WTC11 (cell line): ENCODE results near the gene SLC44A5. TPM values are rescaled to one million over a fixed set of nuclear protein-coding genes. Genes with fewer than 3 reads are reported as not detected.

ENCODE experiments used
- ATAC-seq: fragments of 200-7000 bp; cut with Tn5 transposase; 2 replicates; pipeline ENCODE4 v1.10.0; 2021; ENCODE audit warnings: mild to moderate bottlenecking, moderate library complexity
- CTCF ChIA-PET: fragments of 300-600 bp; sonication (Branson Sonifier 250); formaldehyde crosslinking; loops from one replicate; lab custom pipeline; 2021; ENCODE audit warnings: antibody characterized with exemption; lab: Charles Lee
- POLR2A ChIA-PET: fragments of 350-600 bp; sonication (Branson Sonifier 250); formaldehyde crosslinking; loops from one replicate; lab custom pipeline; 2021; ENCODE audit warnings: antibody characterized with exemption; lab: Charles Lee
- DNase-seq: peaks from one replicate; pipeline ENCODE4 v3.0.0; 2021; ENCODE audit warnings: low spot score
- H3K27ac Mint-ChIP-seq: 2 replicates; pipeline ENCODE4 v1.8.0; 2021; ENCODE audit warnings: mixed read lengths
- H3K27me3 Mint-ChIP-seq: 2 replicates; pipeline ENCODE4 v1.8.0; 2021; ENCODE audit warnings: low read depth, mild to moderate bottlenecking, moderate library complexity, mixed read lengths
- H3K36me3 Mint-ChIP-seq: 2 replicates; pipeline ENCODE4 v1.8.0; 2021; ENCODE audit warnings: mixed read lengths
- H3K4me1 Mint-ChIP-seq: 2 replicates; pipeline ENCODE4 v1.8.0; 2022; ENCODE audit warnings: mixed read lengths
- H3K4me3 Mint-ChIP-seq: 2 replicates; pipeline ENCODE4 v1.8.0; 2021; ENCODE audit warnings: mild to moderate bottlenecking, moderate library complexity, mixed read lengths
- H3K9me3 Mint-ChIP-seq: 2 replicates; pipeline ENCODE4 v1.8.0; 2021; ENCODE audit warnings: mixed read lengths
- ATF1 ChIP-seq: sonication (generic); formaldehyde crosslinking; IDR thresholded peaks from 2 replicates; pipeline ENCODE4 v1.8.1; 2023; ENCODE audit warnings: mild to moderate bottlenecking, moderate library complexity, missing genetic modification reagents
- ETV6 ChIP-seq: sonication (generic); formaldehyde crosslinking; IDR thresholded peaks from 2 replicates; pipeline ENCODE4 v1.8.1; 2022; ENCODE audit warnings: mild to moderate bottlenecking, missing genetic modification reagents
- FOXP1 ChIP-seq: sonication (generic); formaldehyde crosslinking; IDR thresholded peaks from 2 replicates; pipeline ENCODE4 v1.8.0; 2022; ENCODE audit warnings: missing genetic modification reagents, mild to moderate bottlenecking, moderate library complexity, borderline replicate concordance
- HMGA2 ChIP-seq: fragments of 250-450 bp; sonication (Bioruptor Pico); IDR thresholded peaks from 2 replicates; pipeline ENCODE4 v1.4.0; 2021; ENCODE audit warnings: mild to moderate bottlenecking, moderate library complexity
- IRF2 ChIP-seq: sonication (generic); formaldehyde crosslinking; IDR thresholded peaks from 2 replicates; pipeline ENCODE4 v1.8.0; 2022; ENCODE audit warnings: low read depth, missing genetic modification reagents, borderline replicate concordance
- JUN ChIP-seq: sonication (generic); formaldehyde crosslinking; IDR thresholded peaks from 2 replicates; pipeline ENCODE4 v1.8.0; 2023; ENCODE audit warnings: mild to moderate bottlenecking, missing genetic modification reagents
- SMAD4 ChIP-seq: sonication (generic); formaldehyde crosslinking; IDR thresholded peaks from 2 replicates; pipeline ENCODE4 v1.8.0; 2022; ENCODE audit warnings: mild to moderate bottlenecking, missing genetic modification reagents
- TCF7 ChIP-seq: sonication (generic); formaldehyde crosslinking; IDR thresholded peaks from 2 replicates; pipeline ENCODE4 v1.8.0; 2022; ENCODE audit warnings: mild to moderate bottlenecking, low read depth, missing genetic modification reagents, moderate library complexity
- TP53 ChIP-seq: sonication (generic); formaldehyde crosslinking; IDR thresholded peaks from 2 replicates; pipeline ENCODE4 v1.8.1; 2023; ENCODE audit warnings: mild to moderate bottlenecking, missing genetic modification reagents
- ZNF138 ChIP-seq: sonication (generic); formaldehyde crosslinking; conservative IDR thresholded peaks from 2 replicates; pipeline ENCODE4 v1.8.1; 2022; ENCODE audit warnings: mild to moderate bottlenecking, moderate library complexity, missing genetic modification reagents
- ZNF396 ChIP-seq: fragments of 250-450 bp; sonication (Bioruptor Pico); IDR thresholded peaks from 2 replicates; pipeline ENCODE4 v1.8.0; 2021; ENCODE audit warnings: mild to moderate bottlenecking, moderate library complexity, borderline replicate concordance
- total RNA-seq: library from RNA; stranded (reverse); gene quantifications from 3 replicates; pipeline ENCODE4 v1.2.3, GENCODE V29; 2021
- TF ChIP-seq, protein P1 (sequence below): fragments of 250-450 bp; sonication (Bioruptor Pico); IDR thresholded peaks from 2 replicates; pipeline ENCODE4 v1.9.0; 2021; ENCODE audit warnings: mild to moderate bottlenecking, borderline replicate concordance
- TF ChIP-seq, protein P2 (sequence below): sonication (generic); formaldehyde crosslinking; IDR thresholded peaks from 2 replicates; pipeline ENCODE4 v1.8.1; 2022; ENCODE audit warnings: low read depth, missing genetic modification reagents, borderline replicate concordance
- TF ChIP-seq, protein P3 (sequence below): fragments of 250-450 bp; sonication (Bioruptor Pico); IDR thresholded peaks from 2 replicates; pipeline ENCODE4 v1.8.0; 2021; ENCODE audit warnings: mild to moderate bottlenecking
- TF ChIP-seq, protein P4 (sequence below): sonication (generic); formaldehyde crosslinking; IDR thresholded peaks from 2 replicates; pipeline ENCODE4 v1.8.1; 2023; ENCODE audit warnings: mild to moderate bottlenecking, missing genetic modification reagents
- TF ChIP-seq, protein P5 (sequence below): sonication (generic); formaldehyde crosslinking; IDR thresholded peaks from 2 replicates; pipeline ENCODE4 v1.8.0; 2022; ENCODE audit warnings: missing genetic modification reagents

The SLC44A5 gene
- total RNA-seq, 1 experiment from 2014 or later: 1.8 TPM

DNA sequence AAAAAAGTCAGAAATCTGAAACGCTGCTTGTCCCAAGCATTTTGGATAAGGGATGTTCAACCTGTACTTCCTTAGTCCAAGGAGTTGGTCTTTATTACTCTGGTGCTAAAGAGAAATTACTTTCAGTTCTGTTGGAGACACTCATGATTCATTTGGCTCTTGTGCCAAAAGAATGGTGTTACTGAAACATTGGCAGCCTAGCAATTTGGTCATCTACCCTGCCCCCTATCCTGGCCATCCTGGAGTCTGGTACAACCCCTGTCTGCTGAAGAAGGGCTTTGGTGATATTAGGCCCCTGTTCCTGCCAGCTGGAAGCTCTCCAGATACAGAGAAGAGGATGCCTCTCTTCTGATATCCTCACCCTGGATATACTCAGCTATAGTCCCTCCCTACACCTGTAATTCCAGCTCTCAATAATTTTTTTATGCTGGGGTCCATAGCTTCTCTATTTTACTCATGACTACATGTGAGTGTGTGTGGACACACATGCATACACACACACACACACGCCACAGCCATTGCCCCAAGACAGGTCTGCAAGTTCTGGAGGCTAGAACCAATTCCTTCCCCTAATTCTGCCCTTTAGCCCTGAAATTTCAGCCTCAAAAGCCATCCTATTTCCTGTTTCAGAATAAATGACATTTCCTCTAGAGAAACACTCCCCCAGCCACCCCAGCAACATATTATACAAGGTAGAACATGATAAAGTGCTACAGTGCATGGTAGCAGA lies 436.7 kb downstream of the SLC44A5 start:
- DNase-seq (no peak), ATAC-seq (no peak)
- POLR2A ChIA-PET: no interaction called here
- Mint-ChIP-seq H3K9me3 (peaks cover 12% of the 10 kb centered on the region), H3K4me3 (no peak overlapping the region), H3K27me3 (no peaks in the 10 kb centered on the region), H3K4me1 (0 out of 2 replicates have a peak, but pooled peaks cover 3% of the 10 kb centered on the region), H3K27ac (no peak overlapping the region), H3K36me3 (no peaks in the 10 kb centered on the region)
- TF ChIP-seq FOXP1 (no peak), HMGA2 (CRISPR knock-in tag) (no peak), SMAD4 (no peak), TCF7 (no peak), ETV6 (CRISPR knock-in tag) (no peak), ZNF396 (no peak), TP53 (CRISPR knock-in tag) (no peak), ZNF138 (CRISPR knock-in tag) (no peak), ATF1 (CRISPR knock-in tag) (no peak), JUN (CRISPR knock-in tag) (no peak), IRF2 (no peak)
- TF ChIP-seq, protein P1, sequence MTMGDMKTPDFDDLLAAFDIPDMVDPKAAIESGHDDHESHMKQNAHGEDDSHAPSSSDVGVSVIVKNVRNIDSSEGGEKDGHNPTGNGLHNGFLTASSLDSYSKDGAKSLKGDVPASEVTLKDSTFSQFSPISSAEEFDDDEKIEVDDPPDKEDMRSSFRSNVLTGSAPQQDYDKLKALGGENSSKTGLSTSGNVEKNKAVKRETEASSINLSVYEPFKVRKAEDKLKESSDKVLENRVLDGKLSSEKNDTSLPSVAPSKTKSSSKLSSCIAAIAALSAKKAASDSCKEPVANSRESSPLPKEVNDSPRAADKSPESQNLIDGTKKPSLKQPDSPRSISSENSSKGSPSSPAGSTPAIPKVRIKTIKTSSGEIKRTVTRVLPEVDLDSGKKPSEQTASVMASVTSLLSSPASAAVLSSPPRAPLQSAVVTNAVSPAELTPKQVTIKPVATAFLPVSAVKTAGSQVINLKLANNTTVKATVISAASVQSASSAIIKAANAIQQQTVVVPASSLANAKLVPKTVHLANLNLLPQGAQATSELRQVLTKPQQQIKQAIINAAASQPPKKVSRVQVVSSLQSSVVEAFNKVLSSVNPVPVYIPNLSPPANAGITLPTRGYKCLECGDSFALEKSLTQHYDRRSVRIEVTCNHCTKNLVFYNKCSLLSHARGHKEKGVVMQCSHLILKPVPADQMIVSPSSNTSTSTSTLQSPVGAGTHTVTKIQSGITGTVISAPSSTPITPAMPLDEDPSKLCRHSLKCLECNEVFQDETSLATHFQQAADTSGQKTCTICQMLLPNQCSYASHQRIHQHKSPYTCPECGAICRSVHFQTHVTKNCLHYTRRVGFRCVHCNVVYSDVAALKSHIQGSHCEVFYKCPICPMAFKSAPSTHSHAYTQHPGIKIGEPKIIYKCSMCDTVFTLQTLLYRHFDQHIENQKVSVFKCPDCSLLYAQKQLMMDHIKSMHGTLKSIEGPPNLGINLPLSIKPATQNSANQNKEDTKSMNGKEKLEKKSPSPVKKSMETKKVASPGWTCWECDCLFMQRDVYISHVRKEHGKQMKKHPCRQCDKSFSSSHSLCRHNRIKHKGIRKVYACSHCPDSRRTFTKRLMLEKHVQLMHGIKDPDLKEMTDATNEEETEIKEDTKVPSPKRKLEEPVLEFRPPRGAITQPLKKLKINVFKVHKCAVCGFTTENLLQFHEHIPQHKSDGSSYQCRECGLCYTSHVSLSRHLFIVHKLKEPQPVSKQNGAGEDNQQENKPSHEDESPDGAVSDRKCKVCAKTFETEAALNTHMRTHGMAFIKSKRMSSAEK: no peak
- TF ChIP-seq, protein P2, sequence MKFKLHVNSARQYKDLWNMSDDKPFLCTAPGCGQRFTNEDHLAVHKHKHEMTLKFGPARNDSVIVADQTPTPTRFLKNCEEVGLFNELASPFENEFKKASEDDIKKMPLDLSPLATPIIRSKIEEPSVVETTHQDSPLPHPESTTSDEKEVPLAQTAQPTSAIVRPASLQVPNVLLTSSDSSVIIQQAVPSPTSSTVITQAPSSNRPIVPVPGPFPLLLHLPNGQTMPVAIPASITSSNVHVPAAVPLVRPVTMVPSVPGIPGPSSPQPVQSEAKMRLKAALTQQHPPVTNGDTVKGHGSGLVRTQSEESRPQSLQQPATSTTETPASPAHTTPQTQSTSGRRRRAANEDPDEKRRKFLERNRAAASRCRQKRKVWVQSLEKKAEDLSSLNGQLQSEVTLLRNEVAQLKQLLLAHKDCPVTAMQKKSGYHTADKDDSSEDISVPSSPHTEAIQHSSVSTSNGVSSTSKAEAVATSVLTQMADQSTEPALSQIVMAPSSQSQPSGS: no peak
- TF ChIP-seq, protein P3, sequence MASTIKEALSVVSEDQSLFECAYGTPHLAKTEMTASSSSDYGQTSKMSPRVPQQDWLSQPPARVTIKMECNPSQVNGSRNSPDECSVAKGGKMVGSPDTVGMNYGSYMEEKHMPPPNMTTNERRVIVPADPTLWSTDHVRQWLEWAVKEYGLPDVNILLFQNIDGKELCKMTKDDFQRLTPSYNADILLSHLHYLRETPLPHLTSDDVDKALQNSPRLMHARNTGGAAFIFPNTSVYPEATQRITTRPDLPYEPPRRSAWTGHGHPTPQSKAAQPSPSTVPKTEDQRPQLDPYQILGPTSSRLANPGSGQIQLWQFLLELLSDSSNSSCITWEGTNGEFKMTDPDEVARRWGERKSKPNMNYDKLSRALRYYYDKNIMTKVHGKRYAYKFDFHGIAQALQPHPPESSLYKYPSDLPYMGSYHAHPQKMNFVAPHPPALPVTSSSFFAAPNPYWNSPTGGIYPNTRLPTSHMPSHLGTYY: no peak
- TF ChIP-seq, protein P4, sequence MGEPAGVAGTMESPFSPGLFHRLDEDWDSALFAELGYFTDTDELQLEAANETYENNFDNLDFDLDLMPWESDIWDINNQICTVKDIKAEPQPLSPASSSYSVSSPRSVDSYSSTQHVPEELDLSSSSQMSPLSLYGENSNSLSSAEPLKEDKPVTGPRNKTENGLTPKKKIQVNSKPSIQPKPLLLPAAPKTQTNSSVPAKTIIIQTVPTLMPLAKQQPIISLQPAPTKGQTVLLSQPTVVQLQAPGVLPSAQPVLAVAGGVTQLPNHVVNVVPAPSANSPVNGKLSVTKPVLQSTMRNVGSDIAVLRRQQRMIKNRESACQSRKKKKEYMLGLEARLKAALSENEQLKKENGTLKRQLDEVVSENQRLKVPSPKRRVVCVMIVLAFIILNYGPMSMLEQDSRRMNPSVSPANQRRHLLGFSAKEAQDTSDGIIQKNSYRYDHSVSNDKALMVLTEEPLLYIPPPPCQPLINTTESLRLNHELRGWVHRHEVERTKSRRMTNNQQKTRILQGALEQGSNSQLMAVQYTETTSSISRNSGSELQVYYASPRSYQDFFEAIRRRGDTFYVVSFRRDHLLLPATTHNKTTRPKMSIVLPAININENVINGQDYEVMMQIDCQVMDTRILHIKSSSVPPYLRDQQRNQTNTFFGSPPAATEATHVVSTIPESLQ: no peak
- TF ChIP-seq, protein P5, sequence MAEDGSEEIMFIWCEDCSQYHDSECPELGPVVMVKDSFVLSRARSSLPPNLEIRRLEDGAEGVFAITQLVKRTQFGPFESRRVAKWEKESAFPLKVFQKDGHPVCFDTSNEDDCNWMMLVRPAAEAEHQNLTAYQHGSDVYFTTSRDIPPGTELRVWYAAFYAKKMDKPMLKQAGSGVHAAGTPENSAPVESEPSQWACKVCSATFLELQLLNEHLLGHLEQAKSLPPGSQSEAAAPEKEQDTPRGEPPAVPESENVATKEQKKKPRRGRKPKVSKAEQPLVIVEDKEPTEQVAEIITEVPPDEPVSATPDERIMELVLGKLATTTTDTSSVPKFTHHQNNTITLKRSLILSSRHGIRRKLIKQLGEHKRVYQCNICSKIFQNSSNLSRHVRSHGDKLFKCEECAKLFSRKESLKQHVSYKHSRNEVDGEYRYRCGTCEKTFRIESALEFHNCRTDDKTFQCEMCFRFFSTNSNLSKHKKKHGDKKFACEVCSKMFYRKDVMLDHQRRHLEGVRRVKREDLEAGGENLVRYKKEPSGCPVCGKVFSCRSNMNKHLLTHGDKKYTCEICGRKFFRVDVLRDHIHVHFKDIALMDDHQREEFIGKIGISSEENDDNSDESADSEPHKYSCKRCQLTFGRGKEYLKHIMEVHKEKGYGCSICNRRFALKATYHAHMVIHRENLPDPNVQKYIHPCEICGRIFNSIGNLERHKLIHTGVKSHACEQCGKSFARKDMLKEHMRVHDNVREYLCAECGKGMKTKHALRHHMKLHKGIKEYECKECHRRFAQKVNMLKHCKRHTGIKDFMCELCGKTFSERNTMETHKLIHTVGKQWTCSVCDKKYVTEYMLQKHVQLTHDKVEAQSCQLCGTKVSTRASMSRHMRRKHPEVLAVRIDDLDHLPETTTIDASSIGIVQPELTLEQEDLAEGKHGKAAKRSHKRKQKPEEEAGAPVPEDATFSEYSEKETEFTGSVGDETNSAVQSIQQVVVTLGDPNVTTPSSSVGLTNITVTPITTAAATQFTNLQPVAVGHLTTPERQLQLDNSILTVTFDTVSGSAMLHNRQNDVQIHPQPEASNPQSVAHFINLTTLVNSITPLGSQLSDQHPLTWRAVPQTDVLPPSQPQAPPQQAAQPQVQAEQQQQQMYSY (CRISPR knock-in tag): no peak
- TF ChIP-seq, all 79 proteins: peak for 0
- CTCF ChIA-PET: no interaction called here
